Adrenal gland (tissue), 12 donors: ENCODE results near the gene SULT1C3. TPM values are rescaled to one million over a fixed set of nuclear protein-coding genes. Genes with fewer than 3 reads are reported as not detected.

ENCODE experiments used
- DNase-seq, 7 donors: peaks; one replicate each; pipeline ENCODE4 v3.0.0-alpha.2; 2019 to 2020
- H3K27ac ChIP-seq, 5 donors: fragments of 200-600 bp; sonication (generic) in 4 of 5; 1 replicate in 3 of 5; 2 replicates in 2 of 5; pipeline versions ENCODE4 v1.5.1 to v1.8.0; 2016 to 2020; ENCODE audit warnings: mild to moderate bottlenecking in 1 of 5
- H3K27me3 ChIP-seq: fragments of 200-600 bp; 2 replicates; pipeline ENCODE4 v1.8.0; 2021
- H3K36me3 ChIP-seq, 2 donors: fragments of 200-600 bp; replicated peaks in 1 of 2; 1 replicate in 1 of 2; 2 replicates in 1 of 2; pipeline versions ENCODE4 v1.5.1 to v1.8.0; 2018 to 2022
- H3K4me1 ChIP-seq, 2 donors: fragments of 200-600 bp; replicated peaks in 1 of 2; 1 replicate in 1 of 2; 2 replicates in 1 of 2; pipeline versions ENCODE4 v1.5.1 to v1.8.0; 2018 to 2021
- H3K4me3 ChIP-seq, 4 donors: fragments of 200-600 bp; sonication (generic) in 3 of 4; one replicate each; pipeline ENCODE4 v1.5.1; 2016 to 2018
- H3K9me3 ChIP-seq, 3 donors: fragments of 200-600 bp; sonication (generic) in 1 of 3; replicated peaks in 1 of 3; 1 replicate in 2 of 3; 2 replicates in 1 of 3; pipeline versions ENCODE4 v1.5.1 to v1.8.0; 2016 to 2021
- CTCF ChIP-seq, 6 experiments: fragments of 450-650 bp in 4 of 6; fragments of 200-600 bp in 2 of 6; sonication (generic) in 1 of 6; IDR thresholded peaks; 1 replicate in 5 of 6; 2 replicates in 1 of 6; pipeline versions ENCODE4 v1.5.1 to v1.8.0; 2016 to 2021; ENCODE audit warnings: antibody characterized with exemption in 6 of 6, mild to moderate bottlenecking in 2 of 6, moderate library complexity in 1 of 6
- POLR2A ChIP-seq, 2 donors: fragments of 450-650 bp; IDR thresholded peaks; one replicate each; pipeline ENCODE4 v1.6.1; 2017; ENCODE audit warnings: antibody characterized with exemption in 2 of 2, mild to moderate bottlenecking in 2 of 2, moderate library complexity in 1 of 2
- WGBS, 4 donors: extraction: QIAGEN DNeasy Blood & Tissue Kit in 2 of 4; methylation state at CpG; one replicate each; pipeline versions ENCODE4 v1.1.5 to v1.1.7; 2013 to 2017; 5-methylcytosine and 5-hydroxymethylcytosine counted together
- intact Hi-C, 2 donors: fragments of 100-400 bp; cut with DNase I; formaldehyde crosslinking; loops; one replicate each; pipeline versions ENCODE4 v1.14.1 to v1.15.0; 2022 to 2023
- polyA plus RNA-seq, 3 donors: library from polyadenylated mRNA; stranded (reverse); fragments of 200-250 nt in 2 of 3; fragments of 350-450 nt in 1 of 3; fragmentation: Illumina TruSeq in 1 of 3; extraction: RNeasy Lipid Tissue Mini Kit (QIAGEN cat#74804) in 1 of 3; gene quantifications; one replicate each; pipeline ENCODE4 v1.2.3, GENCODE V29; 2013 to 2014
- total RNA-seq, 9 donors: library from RNA; depleted of rRNA in 4 of 9; stranded (reverse); fragments of >200 nt in 4 of 9; fragments of 120-200 nt in 1 of 9; fragmentation: NEBNext Ultra II Directional in 1 of 9; extraction: Animal tissue kit (Norgen Biotek cat#: 25700) in 1 of 9; gene quantifications; one replicate each; pipeline versions ENCODE4 v1.1.0 to v1.2.4, GENCODE V29; 2013 to 2023
- donor health status: healthy with polysubstance abuse.
- donor health status: Bipolar disorder and iron deficiency.
- donor health status: DM: yes; HTN: yes; CAD: no.
- donor health status: DM: no; HTN: no; CAD: no.
- donor health status: DM: no; HTN: no; CAD: no.
- donor health status: DM: yes; HTN: yes; CAD: no.

SULT1C3 gene
- total and polyA plus RNA-seq, 12 donors, result not detected

- H3K4me1 ChIP-seq, result no peaks in the 10 kb centered on the region
- H3K4me3 ChIP-seq, result no peak overlapping the region
- intact Hi-C loops, result no loop called here
- H3K27ac ChIP-seq, result no peak overlapping the region
- H3K9me3 ChIP-seq, result no peaks in the 10 kb centered on the region
- DNase-seq, result no peak
- no peaks in the 10 kb centered on the region for H3K27me3 ChIP-seq
- 9 to 18% (median 11%) methylated on average over 1 of the region's 1 CpG for WGBS, 4 donors
- no peaks in the 10 kb centered on the region for H3K36me3 ChIP-seq
- no peak for TF ChIP-seq CTCF (IDR thresholded peaks at IDR 0.05)
- TF ChIP-seq POLR2A (IDR thresholded peaks at IDR 0.05), result no peak
Measured at GRCh38 chr2:108253106-108253505, 13.3 kb downstream of the SULT1C3 start.

GRCh38 chr2:108257757-108258331 lies 18.1 kb downstream of the SULT1C3 start:
- WGBS, 4 donors, result 53 to 67% (median 62%) methylated on average over 3 of the region's 3 CpGs
- Histone ChIP-seq H3K4me3 (no peak overlapping the region), H3K36me3 (no peaks in the 10 kb centered on the region), H3K4me1 (no peaks in the 10 kb centered on the region), H3K27ac (no peak overlapping the region), H3K9me3 (no peaks in the 10 kb centered on the region), H3K27me3 (no peaks in the 10 kb centered on the region)
- intact Hi-C loops, result no loop called here
- no peak for DNase-seq
- TF ChIP-seq CTCF (IDR thresholded peaks at IDR 0.05) (no peak), POLR2A (IDR thresholded peaks at IDR 0.05) (no peak)

- whole genome bisulfite sequencing, 4 donors, result 56 to 74% (median 64%) methylated on average over 1 of the region's 1 CpG
- TF ChIP-seq CTCF (IDR thresholded peaks at IDR 0.05), result no peak
- TF ChIP-seq POLR2A (IDR thresholded peaks at IDR 0.05), result no peak
- no peaks in the 10 kb centered on the region for H3K9me3 ChIP-seq
- no peak overlapping the region for H3K27ac ChIP-seq
- H3K27me3 ChIP-seq, result no peaks in the 10 kb centered on the region
- no peaks in the 10 kb centered on the region for H3K4me1 ChIP-seq
- DNase-seq, result no peak
- intact Hi-C loops, result no loop called here
- H3K4me3 ChIP-seq, result no peak overlapping the region
- H3K36me3 ChIP-seq, result no peaks in the 10 kb centered on the region
Measured at GRCh38 chr2:108260773-108261172, 21.0 kb downstream of the SULT1C3 start.

- H3K36me3 ChIP-seq, result no peaks in the 10 kb centered on the region
- DNase-seq, result no peak
- WGBS, 4 donors, result 57 to 74% (median 69%) methylated on average over 1 of the region's 1 CpG
- TF ChIP-seq POLR2A (IDR thresholded peaks at IDR 0.05), result no peak
- no peak for TF ChIP-seq CTCF (IDR thresholded peaks at IDR 0.05)
- no peaks in the 10 kb centered on the region for H3K9me3 ChIP-seq
- no peak overlapping the region for H3K27ac ChIP-seq
- no peaks in the 10 kb centered on the region for H3K4me1 ChIP-seq
- no peak overlapping the region for H3K4me3 ChIP-seq
- no peaks in the 10 kb centered on the region for H3K27me3 ChIP-seq
- intact Hi-C loops, result no loop called here
Measured at GRCh38 chr2:108262036-108262435, 22.3 kb downstream of the SULT1C3 start.
